ENCODE data around the gene PYGB. TPM values are rescaled to one million over a fixed set of nuclear protein-coding genes. Genes with fewer than 3 reads are reported as not detected.

The PYGB gene
- total RNA-seq, 1 experiment from 2014 or later: 216 TPM

DNA sequence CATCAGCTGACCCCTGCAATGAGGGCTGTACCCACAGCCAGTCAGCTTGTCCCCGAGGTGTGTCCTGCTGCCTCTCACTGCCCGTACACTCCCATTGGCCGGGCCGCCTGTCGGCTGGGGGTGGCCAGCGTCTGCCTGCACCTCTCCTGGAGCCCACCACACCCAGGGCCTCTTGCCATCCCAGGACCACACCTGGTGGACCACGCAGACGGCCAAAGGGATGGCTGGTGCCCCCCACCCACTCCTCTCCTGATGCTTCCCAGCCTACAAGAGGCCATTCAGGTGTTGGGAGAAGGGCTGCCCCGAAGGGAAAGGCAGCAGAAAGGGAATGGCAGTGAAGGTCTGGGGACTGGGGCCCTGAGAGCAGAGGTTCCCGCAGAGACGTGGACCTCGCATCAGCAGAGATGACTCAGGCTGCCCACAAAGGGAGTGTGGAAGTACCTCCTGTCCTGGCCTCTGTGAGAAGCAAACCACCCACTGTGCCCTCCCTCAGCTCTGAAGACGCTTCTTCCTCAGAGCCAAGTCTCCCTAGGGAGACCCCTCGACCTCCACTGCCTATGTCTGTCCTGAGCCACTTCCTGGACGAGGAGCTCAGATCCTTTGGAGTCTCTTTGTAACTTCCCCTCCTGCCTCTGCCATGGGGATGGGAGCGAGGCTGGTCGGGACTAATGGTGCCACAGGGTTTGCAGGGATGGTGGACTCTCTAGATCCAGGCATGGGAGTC, 60.9 kb downstream of the PYGB start:
- Histone ChIP-seq H3K4me2 (ENCODE audit: low read length) (peak overlapping the region; percentile 80), H4K20me1 (ENCODE audit: low read length) (no peaks in the 10 kb centered on the region), H2AFZ (ENCODE audit: low read length) (no peak overlapping the region)

GRCh38 chr20:25309395-25310267, 61.7 kb downstream of the PYGB start:
- H3K79me2 ChIP-seq (ENCODE audit: low read length): no peaks in the 10 kb centered on the region
- H3K4me2 ChIP-seq (ENCODE audit: low read length): peak overlapping the region; percentile 80
- no peaks in the 10 kb centered on the region for H3K9me3 ChIP-seq (ENCODE audit: low read length)
- H3K27me3 ChIP-seq (ENCODE audit: low read length): no peaks in the 10 kb centered on the region
- peak overlapping the region; percentile 76 for H3K9ac ChIP-seq (ENCODE audit: low read length)
- peaks cover 33% of the 10 kb centered on the region for H3K4me1 ChIP-seq (ENCODE audit: insufficient read depth, low read length)
- peak overlapping the region; percentile 93 for H3K27ac ChIP-seq (ENCODE audit: low read length)
- CTCF ChIA-PET: interaction anchor here (0.7 to 1.4 kb wide), 5 partner anchors 9 to 89 kb away, joined by 3 to 18 read pairs (median 4); no protein-coding TSS in a partner anchor
- H3K4me3 ChIP-seq (ENCODE audit: low read length): peak overlapping the region; percentile 55
- no peaks in the 10 kb centered on the region for H3F3A ChIP-seq (ENCODE audit: low read length, unreplicated experiment)
- intact Hi-C loops (cut with micrococcal nuclease): loop anchor here (1.0 to 5.0 kb wide), 3 partner anchors 43 to 90 kb away; no protein-coding TSS in a partner anchor
- no peaks in the 10 kb centered on the region for H3K9me2 ChIP-seq (replicated peaks; ENCODE audit: low read length)
- H3K36me3 ChIP-seq (ENCODE audit: low read depth, low read length): no peaks in the 10 kb centered on the region
- POLR2A ChIA-PET (ENCODE audit: unreplicated experiment): interaction anchor here (0.5 to 1.0 kb wide), 6 partner anchors 13 to 81 kb away, joined by 3 to 13 read pairs (median 3); no protein-coding TSS in a partner anchor
- BruUV-seq (replicated peaks): no TSS peak
- DNase-seq (peak; percentile 88), ATAC-seq (peak; percentile 81)
- no peaks in the 10 kb centered on the region for H4K20me1 ChIP-seq (ENCODE audit: low read length)
- TF ChIP-seq CTCF (conservative IDR thresholded peaks at IDR 0.05; ENCODE audit: low read depth, low read length) (0 out of 2 replicates have a peak, but pooled peaks have one; percentile 10), EZH2 (IDR thresholded peaks at IDR 0.05; ENCODE audit: low read length, unreplicated experiment) (no peak), EZH2phosphoT487 (IDR thresholded peaks at IDR 0.05; ENCODE audit: borderline replicate concordance, low read length) (no peak)
- no peak overlapping the region for H2AFZ ChIP-seq (ENCODE audit: low read length)

More for the DNA sequence above, 60.9 kb downstream of the PYGB start:
- no TSS peak for BruUV-seq (replicated peaks)
- intact Hi-C loops (cut with micrococcal nuclease): no loop called here
- H3K27me3 ChIP-seq (ENCODE audit: low read length): no peaks in the 10 kb centered on the region
- H3K79me2 ChIP-seq (ENCODE audit: low read length): no peaks in the 10 kb centered on the region
- ChIA-PET CTCF (interaction anchor here (1.2 to 1.4 kb wide), 3 partner anchors 8 to 90 kb away, joined by 4 to 18 read pairs (median 9); no protein-coding TSS in a partner anchor), POLR2A (ENCODE audit: unreplicated experiment) (interaction anchor here (0.5 to 1.0 kb wide), 2 partner anchors 76 to 82 kb away, joined by 3 to 13 read pairs; no protein-coding TSS in a partner anchor)
- H3K9me3 ChIP-seq (ENCODE audit: low read length): no peaks in the 10 kb centered on the region
- peak overlapping the region; percentile 76 for H3K9ac ChIP-seq (ENCODE audit: low read length)
- H3K4me1 ChIP-seq (ENCODE audit: insufficient read depth, low read length): peaks cover 33% of the 10 kb centered on the region
- peak overlapping the region; percentile 55; the same call in 1 of the 2 replicates for H3K4me3 ChIP-seq (ENCODE audit: low read length)
- peak; percentile 16 for ATAC-seq
- peak; percentile 57 for DNase-seq
- TF ChIP-seq CTCF (conservative IDR thresholded peaks at IDR 0.05; ENCODE audit: low read depth, low read length) (no peak), EZH2phosphoT487 (IDR thresholded peaks at IDR 0.05; ENCODE audit: borderline replicate concordance, low read length) (no peak), EZH2 (IDR thresholded peaks at IDR 0.05; ENCODE audit: low read length, unreplicated experiment) (no peak)
- H3K36me3 ChIP-seq (ENCODE audit: low read depth, low read length): no peaks in the 10 kb centered on the region
- H3F3A ChIP-seq (ENCODE audit: low read length, unreplicated experiment): no peaks in the 10 kb centered on the region
- H3K27ac ChIP-seq (ENCODE audit: low read length): peak overlapping the region; percentile 93
- no peaks in the 10 kb centered on the region for H3K9me2 ChIP-seq (replicated peaks; ENCODE audit: low read length)

Measured in PC-3 (cell line).